GM04503 (cell line): ENCODE results near the gene IMMP2L.
"Not testable (repeated sequence)": the region's sequence is repeated elsewhere in the genome, so short reads cannot be mapped to it uniquely, and the experiment has no call there.

Source experiments
- DNase-seq: peaks from one replicate; pipeline ENCODE4 v3.0.0-alpha.2; 2012; ENCODE audit warnings: low read depth

Gene IMMP2L

DNA sequence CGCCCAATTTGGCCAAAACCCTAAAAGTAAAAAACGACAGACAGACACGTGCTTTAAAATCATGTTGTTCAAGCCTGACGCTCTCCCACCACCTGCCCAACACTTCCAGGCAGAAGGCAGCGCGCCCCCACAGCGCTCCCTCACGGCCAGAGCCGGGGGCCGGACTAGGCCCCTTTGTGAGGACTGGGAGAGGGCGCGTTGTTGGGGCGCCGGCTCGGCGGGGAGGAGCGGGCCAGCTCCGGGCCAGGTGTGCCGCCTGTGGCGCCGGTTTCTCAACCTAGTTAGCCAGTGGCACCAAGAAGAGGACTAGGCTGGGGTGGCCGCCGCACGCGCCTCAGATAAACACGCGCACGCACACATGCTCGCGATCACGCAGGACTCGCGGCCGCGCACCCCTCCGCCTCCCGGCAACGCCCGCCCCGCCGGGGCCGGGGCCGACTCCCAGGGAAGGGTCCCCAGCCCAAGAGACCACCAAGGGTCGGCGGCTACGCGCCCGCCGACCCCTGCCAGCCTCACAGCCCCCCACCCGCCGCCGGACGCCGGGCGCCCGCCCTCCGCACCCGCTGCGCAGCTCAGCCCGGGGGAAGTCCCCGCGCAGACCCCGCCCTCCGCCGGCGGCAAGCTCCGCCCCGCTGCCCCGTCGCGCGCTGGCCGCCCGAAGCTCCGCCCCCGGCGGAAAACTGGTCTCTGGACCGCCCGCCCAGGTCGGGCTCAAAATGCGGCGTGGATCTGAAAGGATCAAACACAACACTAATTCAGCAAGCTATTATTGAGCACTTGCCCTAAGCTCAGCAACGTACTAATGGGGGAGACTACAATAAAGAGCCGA is at the start of gene IMMP2L:
Gene IMMP2L (minus strand): TSS at position 589 of the 829 bp plus-strand sequence.
- DNase-seq: peak; percentile 38

GRCh38 chr7:111609483-111610254 is 47.4 kb upstream of the IMMP2L start:
- not testable (repeated sequence) for DNase-seq

- DNase-seq: no peak
These were observed 45.3 kb upstream of the IMMP2L start for GRCh38 chr7:111607621-111608020.

DNA sequence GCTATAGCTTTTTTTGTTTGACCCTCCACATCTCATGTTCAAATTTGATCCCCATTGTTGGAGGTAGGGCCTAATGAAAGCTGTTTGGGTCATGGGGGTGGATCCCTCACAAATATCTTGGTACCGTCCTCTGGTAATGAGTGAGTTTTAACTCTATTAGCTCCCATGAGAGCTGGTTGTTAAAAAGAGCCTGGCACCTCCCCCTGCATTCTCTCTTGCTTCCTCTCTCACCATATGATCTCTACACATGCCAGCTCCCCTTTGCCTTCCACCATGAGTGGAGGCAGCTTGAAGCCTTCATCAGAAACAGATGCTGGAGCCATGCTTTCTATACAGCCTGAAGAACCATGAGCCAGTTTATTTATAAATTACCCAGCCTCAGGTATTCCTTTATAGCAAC is 43.0 kb upstream of the IMMP2L start:
- no peak for DNase-seq

- no peak for DNase-seq
These were observed 37.8 kb upstream of the IMMP2L start for GRCh38 chr7:111600091-111600490.

- DNase-seq: no peak
These were observed 33.5 kb upstream of the IMMP2L start for GRCh38 chr7:111595780-111596179.

DNA sequence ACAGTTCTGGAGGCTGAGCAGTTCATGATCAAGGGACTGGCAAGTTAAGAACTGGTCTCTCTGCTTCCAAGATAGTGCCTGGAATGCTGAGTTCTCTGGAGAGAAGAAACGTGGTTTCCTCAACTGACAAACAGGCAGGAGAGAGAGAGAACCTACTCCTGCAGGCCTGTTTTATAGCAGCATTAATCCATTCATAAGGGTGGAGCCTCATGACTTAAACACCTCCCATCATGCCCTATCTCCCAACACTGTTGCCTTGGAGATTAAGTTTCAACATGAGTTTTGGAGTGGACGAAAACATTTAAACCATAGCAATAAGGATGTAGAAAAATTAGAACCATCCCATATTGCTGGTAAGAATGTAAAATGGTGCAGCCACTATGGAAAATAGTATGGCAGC is 32.3 kb upstream of the IMMP2L start:
- DNase-seq: no peak

DNA sequence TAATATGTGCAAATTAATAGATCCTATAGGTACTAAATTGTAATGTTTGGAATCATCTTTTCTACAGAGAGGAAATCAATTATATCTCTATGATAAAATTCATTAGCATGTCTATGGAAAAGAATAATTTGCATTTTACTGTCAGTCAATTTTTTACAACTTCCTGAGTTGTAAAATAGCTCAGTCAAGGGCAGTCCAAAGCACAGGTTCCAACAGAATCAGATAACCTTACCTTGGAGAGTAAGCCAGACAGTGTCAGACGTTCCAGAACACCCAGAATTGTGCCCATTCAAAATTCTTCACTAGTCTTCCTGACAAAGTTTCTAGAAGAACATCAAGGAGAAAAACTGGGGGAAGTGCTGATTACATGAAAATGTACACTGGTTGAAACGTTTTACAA is 31.1 kb upstream of the IMMP2L start:
- no peak for DNase-seq

DNA sequence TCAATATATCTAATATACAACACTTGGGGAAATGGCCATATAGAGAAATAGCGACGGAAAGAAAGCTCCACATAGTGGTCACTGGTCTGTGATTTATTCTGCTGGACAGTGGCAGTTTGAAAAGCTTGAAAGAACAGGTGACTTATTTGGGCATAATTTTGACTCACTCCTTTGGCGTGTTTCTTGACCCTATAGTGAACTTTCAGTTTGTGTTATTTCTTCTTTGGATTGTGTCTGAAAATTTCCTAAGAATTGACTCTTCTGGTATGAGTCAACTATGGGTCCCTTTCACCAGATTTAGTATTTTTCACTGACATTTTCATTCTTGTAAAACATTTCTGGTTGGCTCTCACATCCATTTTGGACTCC is 25.8 kb upstream of the IMMP2L start:
- no peak for DNase-seq

DNA sequence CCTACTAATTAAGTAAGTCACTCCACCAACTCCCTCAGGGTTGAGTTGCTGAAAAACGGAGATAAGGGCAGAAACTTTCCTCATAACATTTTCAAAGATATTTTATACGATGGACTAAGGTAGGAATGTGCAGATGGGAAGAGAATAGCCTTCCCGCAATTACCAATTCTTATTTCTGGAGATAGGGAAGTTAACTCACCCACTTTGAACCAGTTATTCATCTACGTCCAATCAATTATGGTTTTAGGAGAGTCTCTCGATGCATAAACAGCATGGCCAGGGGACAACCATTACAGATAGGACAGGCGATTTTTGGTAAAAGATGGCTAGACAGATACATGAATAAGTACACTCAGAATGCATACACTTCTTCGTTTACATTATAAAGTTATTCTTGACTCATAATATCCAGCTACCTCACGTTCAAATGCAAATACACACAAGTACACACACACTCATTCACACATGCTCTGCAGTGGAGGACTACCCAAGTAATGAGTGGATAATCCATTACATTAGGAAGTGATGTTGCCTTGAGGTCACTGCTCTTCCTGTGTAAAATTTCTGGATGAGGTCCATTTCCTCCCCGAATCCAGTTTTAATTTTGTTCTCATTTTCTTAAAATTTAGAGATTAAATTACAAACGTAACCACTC is 25.2 kb upstream of the IMMP2L start:
- no peak for DNase-seq

- DNase-seq: no peak
These were observed 24.6 kb upstream of the IMMP2L start for GRCh38 chr7:111586711-111587409.

GRCh38 chr7:111581784-111582488 is 19.6 kb upstream of the IMMP2L start:
- DNase-seq: not testable (repeated sequence)

GRCh38 chr7:111581207-111581606 is 18.9 kb upstream of the IMMP2L start:
- DNase-seq: not testable (repeated sequence)

- DNase-seq: no peak
These were observed 16.5 kb upstream of the IMMP2L start for GRCh38 chr7:111578754-111579153.

GRCh38 chr7:111571720-111572119 is 9.4 kb upstream of the IMMP2L start:
- no peak for DNase-seq

DNA sequence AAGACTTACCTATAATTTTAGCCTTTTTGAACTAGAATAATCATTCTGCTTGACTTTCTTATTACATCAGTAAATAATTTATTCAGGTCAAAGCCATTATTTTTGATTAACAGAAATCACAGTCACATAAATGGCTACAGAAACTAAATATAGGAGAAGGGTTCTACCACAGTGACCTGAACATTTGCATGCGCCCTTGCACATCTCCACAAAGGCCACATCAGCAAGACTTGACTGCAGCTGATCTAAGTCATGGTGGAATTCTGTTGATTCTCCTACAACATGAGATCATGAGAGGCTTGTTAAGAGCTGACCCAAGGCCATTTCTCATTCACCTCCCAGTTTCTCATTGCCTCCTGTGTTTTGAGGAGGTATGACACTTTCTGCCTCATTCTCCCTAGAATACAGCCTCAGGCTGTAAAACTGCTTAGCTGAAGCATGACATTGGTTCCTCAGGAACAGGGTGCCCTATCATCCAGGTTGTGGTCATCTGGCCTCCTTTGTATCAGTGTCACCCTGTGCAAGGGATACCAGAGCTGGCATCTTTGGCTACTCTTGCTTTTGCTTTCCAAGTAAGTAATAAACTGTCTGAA is 6.7 kb upstream of the IMMP2L start:
- no peak for DNase-seq

DNA sequence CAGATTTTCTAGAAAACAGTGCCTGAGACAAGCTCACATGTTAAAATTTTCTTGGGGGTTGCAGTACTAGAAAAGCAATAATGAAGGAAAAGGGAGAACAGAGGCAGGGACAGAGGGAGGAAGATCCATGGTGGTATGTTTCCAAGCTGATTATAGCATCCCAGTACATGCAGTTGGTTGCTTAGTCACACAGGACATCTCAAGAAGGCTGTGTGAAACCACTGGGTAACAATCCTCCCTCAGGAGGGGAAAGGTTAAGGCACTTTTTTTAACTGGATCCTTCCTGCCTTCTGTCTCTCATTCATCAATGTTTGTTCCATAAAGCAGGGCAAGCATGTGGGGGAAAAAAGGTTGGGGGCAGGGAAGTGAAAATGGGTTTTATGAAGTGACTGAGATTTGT is 6.1 kb upstream of the IMMP2L start:
- no peak for DNase-seq

GRCh38 chr7:111564078-111564477 is 1.8 kb upstream of the IMMP2L start:
- DNase-seq: no peak

DNA sequence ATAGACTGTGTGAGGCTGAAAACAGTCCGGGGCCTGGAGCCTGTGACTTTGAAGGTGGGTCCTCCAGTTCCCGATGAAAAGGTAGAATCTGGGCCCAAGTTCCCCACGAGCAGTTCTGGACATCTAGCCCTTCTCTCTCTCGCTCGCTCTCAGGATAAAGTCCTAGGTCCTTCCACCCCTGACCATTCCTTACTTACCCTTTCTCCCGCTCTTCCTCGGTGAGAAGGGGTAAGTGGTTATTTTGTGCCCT is 713 bp downstream of the IMMP2L start:
- no peak for DNase-seq

- peak; percentile 3 for DNase-seq
These were observed 1.3 kb downstream of the IMMP2L start for GRCh38 chr7:111560773-111561653.
